Measurements from ENCODE around the gene SLC22A8.

DNA sequence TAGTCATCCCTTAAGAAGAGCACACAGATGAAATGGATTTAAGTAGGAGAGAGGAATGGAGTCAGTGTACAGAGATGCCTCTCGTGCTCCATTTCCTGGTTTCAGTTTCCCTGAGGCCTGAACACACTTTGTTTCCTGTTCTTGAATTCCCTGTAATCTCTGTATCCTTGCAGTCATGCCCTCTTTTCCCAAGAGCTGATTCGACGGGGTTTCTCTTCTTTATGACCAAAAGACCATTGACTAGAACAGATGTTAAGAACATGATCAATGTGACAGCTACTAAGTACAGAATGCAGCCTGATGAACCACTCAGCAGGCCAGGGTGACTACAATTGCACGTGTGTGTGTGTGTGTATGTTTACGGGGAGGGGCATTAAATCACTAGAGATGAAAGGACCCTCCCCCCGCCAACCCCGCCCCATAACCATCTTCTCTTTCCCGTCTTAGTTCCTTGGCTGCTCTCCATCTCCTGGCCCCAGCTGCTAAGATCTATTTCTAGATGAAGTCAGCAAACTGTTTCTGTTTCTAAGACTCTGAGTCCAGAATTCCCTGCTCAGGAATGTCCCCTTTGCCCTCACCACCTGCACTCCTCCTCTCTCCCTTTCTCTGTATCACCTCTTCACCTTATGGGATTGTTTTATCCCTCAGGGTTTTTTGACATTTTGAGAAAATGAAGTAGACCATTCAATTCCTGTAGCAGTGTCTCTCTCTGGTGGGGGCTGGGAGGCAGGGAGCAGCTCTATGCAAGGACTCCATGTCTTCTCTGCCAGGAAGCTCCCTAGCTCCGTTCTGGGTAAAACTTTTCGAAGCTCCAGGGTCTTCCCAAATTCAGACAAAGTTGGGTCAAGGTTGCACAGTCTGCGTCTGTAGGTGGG, 56.9 kb downstream of the SLC22A8 start:
- TF ChIP-seq CTCF (IDR thresholded peaks at IDR 0.05) (no peak), POLR2A (IDR thresholded peaks at IDR 0.05) (no peak)

Measured in lower leg skin (tissue), 3 donors.